ENCODE measurements around the gene WDR86.
A peak's percentile ranks its signal among the peaks of the same experiment; 100 is the strongest.

WDR86 gene

DNA sequence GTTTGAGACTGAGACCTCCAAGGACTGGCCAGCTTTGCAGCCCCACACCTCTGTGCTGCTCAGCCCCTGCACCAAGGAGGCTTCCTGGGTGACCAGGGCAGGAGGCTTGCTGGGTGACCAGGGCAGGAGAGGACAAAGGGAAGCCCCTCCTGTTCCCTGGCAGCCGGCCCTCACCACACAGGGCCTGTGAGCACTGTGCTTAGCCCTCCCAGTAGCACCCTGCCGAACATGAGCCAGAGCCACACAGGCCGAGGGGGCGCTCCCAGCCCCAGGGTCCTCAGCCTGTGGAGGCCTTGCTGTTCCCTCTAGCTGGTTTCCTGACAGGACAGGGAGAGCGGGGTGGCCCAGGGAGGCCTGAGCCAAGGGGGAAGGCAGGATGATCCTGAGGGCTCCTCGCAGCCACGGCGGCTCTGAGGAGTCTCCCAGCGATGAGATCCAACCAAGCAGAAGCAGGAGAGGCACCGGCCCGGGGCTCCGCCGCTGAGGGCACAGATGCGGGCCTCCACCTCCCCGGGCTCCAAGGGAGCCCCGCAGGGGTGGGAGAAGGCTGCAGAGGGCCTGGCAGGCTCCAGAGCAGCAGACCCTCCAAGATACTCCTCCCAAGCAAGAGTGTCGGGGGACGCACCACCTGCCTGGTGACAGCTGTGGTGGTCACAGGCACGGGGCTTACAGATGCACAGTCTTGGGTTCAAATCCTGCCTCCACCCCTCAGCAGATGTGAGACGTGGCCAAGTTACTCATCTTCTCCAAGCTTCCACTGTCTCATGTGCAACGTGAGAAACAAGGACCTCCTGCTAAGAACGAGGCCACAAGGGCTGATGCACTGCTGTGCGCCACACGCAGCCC is 22.5 kb downstream of the WDR86 start:
- no peak overlapping the region for H3K9ac ChIP-seq (ENCODE audit: low read depth, low read length)
- H3K4me1 ChIP-seq (ENCODE audit: insufficient read depth, low read length) = 0 out of 2 replicates have a peak, but pooled peaks cover 1% of the 10 kb centered on the region
- WGBS = 93% methylated on average over 24 of the region's 24 CpGs
- H3K4me3 ChIP-seq (ENCODE audit: low read length) = no peak overlapping the region
- H3K27me3 ChIP-seq (ENCODE audit: insufficient read depth, low read length) = peaks cover 23% of the 10 kb centered on the region
- H3K9me3 ChIP-seq (ENCODE audit: insufficient read depth, low read depth, low read length) = no peaks in the 10 kb centered on the region
- H3K27ac ChIP-seq (ENCODE audit: low read depth, low read length) = no peak overlapping the region
- no peaks in the 10 kb centered on the region for H3K36me3 ChIP-seq (ENCODE audit: insufficient read depth, low read length)

GRCh38 chr7:151386301-151387160 is 23.3 kb downstream of the WDR86 start:
- Histone ChIP-seq H3K9me3 (ENCODE audit: insufficient read depth, low read depth, low read length) (no peaks in the 10 kb centered on the region), H3K9ac (ENCODE audit: low read depth, low read length) (no peak overlapping the region), H3K36me3 (ENCODE audit: insufficient read depth, low read length) (no peaks in the 10 kb centered on the region), H3K27me3 (ENCODE audit: insufficient read depth, low read length) (peaks cover 31% of the 10 kb centered on the region), H3K4me1 (ENCODE audit: insufficient read depth, low read length) (peaks cover 7% of the 10 kb centered on the region; the same call in 1 of the 2 replicates), H3K27ac (ENCODE audit: low read depth, low read length) (no peak overlapping the region), H3K4me3 (ENCODE audit: low read length) (no peak overlapping the region)
- 88% methylated on average over 16 of the region's 16 CpGs for WGBS

DNA sequence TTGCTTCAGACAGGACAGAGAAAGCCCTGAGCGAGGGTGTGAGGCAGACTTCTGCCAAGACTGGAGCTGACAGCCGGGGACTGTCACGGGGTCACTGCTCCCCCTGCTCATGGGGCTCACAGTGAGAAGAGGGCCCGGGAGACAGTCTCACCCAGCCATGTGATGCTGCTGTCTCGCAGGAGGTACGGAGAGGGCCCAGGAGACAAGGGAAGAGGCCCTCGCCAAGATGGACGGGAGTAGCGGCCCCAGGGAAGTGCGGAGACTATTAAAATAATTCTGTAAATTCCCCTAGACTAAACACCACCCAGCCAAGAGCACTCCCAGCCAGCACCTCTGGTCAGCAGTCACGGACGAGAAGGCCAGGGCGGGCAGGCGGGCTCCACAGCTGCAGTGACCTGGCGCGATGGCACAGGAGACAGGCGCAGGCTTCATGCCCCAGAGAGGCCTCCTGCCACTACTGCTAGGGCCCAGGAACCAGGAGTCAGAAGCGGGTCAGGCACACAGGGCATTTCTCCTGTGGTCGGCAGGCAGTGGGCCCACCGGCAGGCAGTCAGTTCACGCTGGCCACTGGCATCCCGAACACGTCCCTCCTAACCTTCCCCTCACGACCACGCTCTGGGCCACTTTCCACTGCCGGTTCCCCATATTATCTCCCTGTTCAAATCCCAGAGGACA is 24.1 kb downstream of the WDR86 start:
- Histone ChIP-seq H3K36me3 (ENCODE audit: insufficient read depth, low read length) (no peaks in the 10 kb centered on the region), H3K27me3 (ENCODE audit: insufficient read depth, low read length) (peaks cover 38% of the 10 kb centered on the region), H3K9me3 (ENCODE audit: insufficient read depth, low read depth, low read length) (no peaks in the 10 kb centered on the region), H3K4me3 (ENCODE audit: low read length) (no peak overlapping the region), H3K27ac (ENCODE audit: low read depth, low read length) (no peak overlapping the region), H3K9ac (ENCODE audit: low read depth, low read length) (no peak overlapping the region), H3K4me1 (ENCODE audit: insufficient read depth, low read length) (peaks cover 10% of the 10 kb centered on the region; the same call in 1 of the 2 replicates)
- WGBS = 93% methylated on average over 26 of the region's 26 CpGs

DNA sequence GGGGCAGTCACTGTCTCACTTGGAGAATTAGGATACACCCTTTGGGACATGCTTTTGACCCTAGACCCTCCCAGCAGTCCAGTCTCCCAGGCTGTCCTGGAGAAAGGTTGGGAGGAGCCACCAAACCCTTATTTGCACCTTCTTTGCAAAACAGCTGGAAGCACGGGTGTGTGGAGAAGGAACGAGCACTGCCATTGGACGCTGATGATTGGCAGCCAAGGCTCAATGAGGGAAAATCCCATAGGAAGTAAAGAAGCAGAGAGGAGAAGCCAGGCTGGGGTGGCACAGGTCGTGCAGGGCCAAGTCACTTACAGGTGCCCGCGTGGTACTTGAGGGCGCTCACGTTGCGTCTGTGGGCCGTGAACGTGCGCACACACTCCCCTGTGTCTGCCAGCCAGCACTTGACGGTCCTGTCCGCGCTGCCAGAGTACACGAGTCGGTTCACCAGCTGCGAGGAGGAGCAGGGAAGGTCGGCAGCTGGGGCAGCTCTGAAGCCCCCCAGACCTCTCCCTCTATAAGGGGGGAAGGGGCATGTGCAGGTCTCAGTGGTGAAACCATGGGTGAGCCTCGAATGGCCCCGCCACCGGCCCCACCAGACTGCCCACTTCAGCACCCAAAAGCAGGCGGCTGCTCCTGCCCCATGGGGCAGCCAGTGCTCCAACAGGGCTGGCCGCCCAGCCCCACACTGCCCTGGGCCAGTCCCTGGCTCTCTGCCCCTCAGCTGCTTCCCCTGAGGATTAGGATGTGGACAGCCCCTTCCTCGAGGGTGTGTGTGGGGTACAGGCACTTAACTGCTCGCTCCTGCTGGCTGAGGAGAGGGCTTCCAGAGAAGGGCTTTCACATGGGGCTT is 24.8 kb downstream of the WDR86 start:
- Histone ChIP-seq H3K27ac (ENCODE audit: low read depth, low read length) (no peak overlapping the region), H3K27me3 (ENCODE audit: insufficient read depth, low read length) (peaks cover 38% of the 10 kb centered on the region), H3K36me3 (ENCODE audit: insufficient read depth, low read length) (no peaks in the 10 kb centered on the region), H3K9me3 (ENCODE audit: insufficient read depth, low read depth, low read length) (no peaks in the 10 kb centered on the region), H3K4me1 (ENCODE audit: insufficient read depth, low read length) (peaks cover 12% of the 10 kb centered on the region; the same call in 1 of the 2 replicates), H3K4me3 (ENCODE audit: low read length) (no peak overlapping the region), H3K9ac (ENCODE audit: low read depth, low read length) (no peak overlapping the region)
- WGBS = 91% methylated on average over 25 of the region's 26 CpGs

GRCh38 chr7:151384352-151384697 is 25.5 kb downstream of the WDR86 start:
- Histone ChIP-seq H3K4me1 (ENCODE audit: insufficient read depth, low read length) (peaks cover 12% of the 10 kb centered on the region; the same call in 1 of the 2 replicates), H3K4me3 (ENCODE audit: low read length) (no peak overlapping the region), H3K27me3 (ENCODE audit: insufficient read depth, low read length) (peaks cover 38% of the 10 kb centered on the region), H3K27ac (ENCODE audit: low read depth, low read length) (no peak overlapping the region), H3K36me3 (ENCODE audit: insufficient read depth, low read length) (no peaks in the 10 kb centered on the region), H3K9me3 (ENCODE audit: insufficient read depth, low read depth, low read length) (no peaks in the 10 kb centered on the region), H3K9ac (ENCODE audit: low read depth, low read length) (no peak overlapping the region)
- 91% methylated on average over 6 of the region's 6 CpGs for WGBS

GRCh38 chr7:151383638-151384351 is 26.0 kb downstream of the WDR86 start:
- H3K27ac ChIP-seq (ENCODE audit: low read depth, low read length) = no peak overlapping the region
- H3K9ac ChIP-seq (ENCODE audit: low read depth, low read length) = no peak overlapping the region
- 91% methylated on average over 15 of the region's 15 CpGs for WGBS
- H3K9me3 ChIP-seq (ENCODE audit: insufficient read depth, low read depth, low read length) = no peaks in the 10 kb centered on the region
- peaks cover 38% of the 10 kb centered on the region for H3K27me3 ChIP-seq (ENCODE audit: insufficient read depth, low read length)
- peaks cover 12% of the 10 kb centered on the region; the same call in 1 of the 2 replicates for H3K4me1 ChIP-seq (ENCODE audit: insufficient read depth, low read length)
- no peak overlapping the region for H3K4me3 ChIP-seq (ENCODE audit: low read length)
- no peaks in the 10 kb centered on the region for H3K36me3 ChIP-seq (ENCODE audit: insufficient read depth, low read length)

DNA sequence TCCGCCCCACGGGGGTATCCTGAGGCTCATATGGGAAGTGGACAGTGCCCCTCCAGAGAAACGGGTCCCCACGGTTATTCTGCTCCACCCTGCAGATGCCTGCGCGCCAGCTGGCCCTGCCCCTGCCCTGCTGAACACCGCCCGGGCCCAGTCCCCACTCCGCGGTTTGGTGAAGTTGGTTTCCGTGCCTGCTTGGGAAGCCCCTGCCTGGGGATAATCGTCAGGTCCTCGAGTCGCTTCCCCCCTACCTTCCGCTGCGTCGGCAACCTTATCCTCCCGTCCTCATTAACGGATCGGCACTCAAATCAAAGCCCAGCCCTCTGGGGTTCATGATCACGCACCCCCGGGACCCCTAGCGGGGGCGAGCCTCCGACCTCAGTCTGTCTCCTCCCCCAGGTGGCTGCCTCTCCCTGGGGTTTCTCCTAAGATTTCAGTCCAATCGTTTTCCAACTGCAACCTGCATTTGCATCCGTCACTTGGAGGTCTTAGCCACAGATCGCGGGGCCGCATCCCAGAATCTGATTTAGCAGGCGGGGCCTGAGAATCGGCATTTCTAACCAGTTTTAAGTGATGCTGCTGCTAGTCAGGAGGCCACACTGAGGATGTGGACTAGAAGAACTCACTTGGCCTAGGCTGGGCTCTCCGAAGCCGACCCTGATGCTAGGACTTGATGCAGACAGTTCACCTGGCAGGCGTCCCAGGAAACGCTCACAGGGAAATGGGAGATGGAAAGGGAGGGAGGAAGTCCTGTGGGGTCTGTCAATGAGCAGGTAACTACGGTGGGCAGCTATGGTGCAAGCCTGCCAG is 27.6 kb downstream of the WDR86 start:
- Histone ChIP-seq H3K4me1 (ENCODE audit: insufficient read depth, low read length) (peaks cover 12% of the 10 kb centered on the region; the same call in 1 of the 2 replicates), H3K36me3 (ENCODE audit: insufficient read depth, low read length) (peaks cover 10% of the 10 kb centered on the region), H3K9me3 (ENCODE audit: insufficient read depth, low read depth, low read length) (no peaks in the 10 kb centered on the region), H3K27ac (ENCODE audit: low read depth, low read length) (no peak overlapping the region), H3K9ac (ENCODE audit: low read depth, low read length) (no peak overlapping the region), H3K27me3 (ENCODE audit: insufficient read depth, low read length) (peaks cover 38% of the 10 kb centered on the region), H3K4me3 (ENCODE audit: low read length) (peak overlapping the region; percentile 47)
- WGBS = 17% methylated on average over 37 of the region's 37 CpGs

DNA sequence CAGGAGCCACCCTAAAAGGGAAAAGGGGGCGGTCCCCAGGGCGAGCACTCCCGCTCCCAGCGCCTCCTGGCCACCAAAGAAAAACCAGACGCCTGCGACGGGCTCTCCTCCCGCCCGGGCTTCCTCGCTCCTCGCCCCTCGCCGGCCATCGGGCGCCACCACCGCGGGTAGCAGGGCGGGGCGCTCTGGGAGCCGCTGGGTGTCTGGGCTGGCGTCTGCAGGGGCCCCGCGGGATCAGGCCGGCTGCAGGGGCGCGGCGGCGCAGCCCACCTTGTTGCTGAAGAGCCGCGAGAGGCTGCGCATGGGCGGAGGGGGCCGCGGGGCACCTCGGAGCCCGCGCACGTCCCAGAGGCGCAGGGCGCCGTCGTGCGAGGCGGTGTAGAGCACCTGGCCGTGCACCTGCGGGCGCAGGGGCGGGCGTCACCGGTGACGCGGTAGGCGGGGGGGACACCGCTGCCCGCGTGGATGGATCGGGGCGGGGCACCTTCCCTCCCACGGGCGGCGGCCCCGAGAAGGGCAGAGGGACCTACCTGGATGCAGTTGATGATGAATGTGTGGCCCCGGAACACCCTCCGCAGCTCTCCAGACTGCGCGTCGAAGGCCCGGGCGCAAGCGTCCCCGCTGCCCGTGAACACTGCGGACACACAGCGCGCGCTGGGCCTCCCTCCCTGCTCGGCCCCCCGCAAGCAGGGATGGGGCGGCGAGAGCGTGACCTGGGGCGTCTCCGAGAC is 28.3 kb downstream of the WDR86 start:
- H3K27me3 ChIP-seq (ENCODE audit: insufficient read depth, low read length) = peaks cover 38% of the 10 kb centered on the region
- peak overlapping the region; percentile 47; the same call in 1 of the 2 replicates for H3K9ac ChIP-seq (ENCODE audit: low read depth, low read length)
- H3K36me3 ChIP-seq (ENCODE audit: insufficient read depth, low read length) = peaks cover 17% of the 10 kb centered on the region
- peak overlapping the region; percentile 47 for H3K4me3 ChIP-seq (ENCODE audit: low read length)
- WGBS = 4% methylated on average over 83 of the region's 83 CpGs
- no peak overlapping the region; the same call in 1 of the 2 replicates for H3K27ac ChIP-seq (ENCODE audit: low read depth, low read length)
- peaks cover 12% of the 10 kb centered on the region; the same call in 1 of the 2 replicates for H3K4me1 ChIP-seq (ENCODE audit: insufficient read depth, low read length)
- no peaks in the 10 kb centered on the region for H3K9me3 ChIP-seq (ENCODE audit: insufficient read depth, low read depth, low read length)

DNA sequence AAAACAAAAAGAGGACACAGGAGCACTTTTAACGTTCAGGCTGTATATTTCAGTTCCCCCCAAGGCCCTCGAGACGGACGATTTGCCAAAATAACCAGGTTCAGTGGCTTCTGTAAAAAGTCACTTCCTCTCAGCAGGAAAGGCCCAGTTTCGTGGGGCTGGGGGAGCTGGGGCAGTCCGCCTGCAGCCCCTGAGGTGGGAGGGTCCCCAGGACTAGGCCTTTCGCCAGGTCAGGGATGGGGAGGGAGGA is 28.8 kb downstream of the WDR86 start:
- Histone ChIP-seq H3K4me3 (ENCODE audit: low read length) (peak overlapping the region; percentile 47; the same call in 1 of the 2 replicates), H3K36me3 (ENCODE audit: insufficient read depth, low read length) (peaks cover 18% of the 10 kb centered on the region), H3K27me3 (ENCODE audit: insufficient read depth, low read length) (peaks cover 38% of the 10 kb centered on the region), H3K27ac (ENCODE audit: low read depth, low read length) (no peak overlapping the region; the same call in 1 of the 2 replicates), H3K4me1 (ENCODE audit: insufficient read depth, low read length) (peaks cover 12% of the 10 kb centered on the region; the same call in 1 of the 2 replicates), H3K9me3 (ENCODE audit: insufficient read depth, low read depth, low read length) (no peaks in the 10 kb centered on the region), H3K9ac (ENCODE audit: low read depth, low read length) (no peak overlapping the region)
- 14% methylated on average over 7 of the region's 7 CpGs for WGBS
